Subcutaneous adipose tissue (tissue), 4 donors: ENCODE measurements around the gene MDFI. TPM values are rescaled to one million over a fixed set of nuclear protein-coding genes. Genes with fewer than 3 reads are reported as not detected.

Experiments
- CTCF ChIP-seq: fragments of 450-650 bp; IDR thresholded peaks from one replicate; pipeline ENCODE4 v1.5.1; 2016; ENCODE audit warnings: low read depth, mild to moderate bottlenecking, control low read depth, antibody characterized with exemption, moderate library complexity
- total RNA-seq, 4 donors: library from RNA; depleted of rRNA; stranded (reverse); fragments of >200 nt; gene quantifications; one replicate each; pipeline ENCODE4 v1.1.0, GENCODE V29; 2016

MDFI gene
- total RNA-seq, 4 donors from 2014 or later = 1.6 to 77.6 (median 11.7) TPM

GRCh38 chr6:41668968-41669367 lies 30.7 kb downstream of the MDFI start:
- TF ChIP-seq CTCF = no peak

GRCh38 chr6:41670703-41671360 lies 32.6 kb downstream of the MDFI start:
- no peak for TF ChIP-seq CTCF

GRCh38 chr6:41671376-41671775 lies 33.1 kb downstream of the MDFI start:
- TF ChIP-seq CTCF = no peak

GRCh38 chr6:41672016-41672415 lies 33.7 kb downstream of the MDFI start:
- TF ChIP-seq CTCF = no peak

- TF ChIP-seq CTCF = no peak
Observed at GRCh38 chr6:41672816-41673703, 34.8 kb downstream of the MDFI start.

GRCh38 chr6:41673704-41674000 lies 35.4 kb downstream of the MDFI start:
- no peak for TF ChIP-seq CTCF

- no peak for TF ChIP-seq CTCF
Observed at GRCh38 chr6:41674231-41675000, 36.1 kb downstream of the MDFI start.
